Measurements from ENCODE around the gene GPR151.

GPR151 gene

DNA sequence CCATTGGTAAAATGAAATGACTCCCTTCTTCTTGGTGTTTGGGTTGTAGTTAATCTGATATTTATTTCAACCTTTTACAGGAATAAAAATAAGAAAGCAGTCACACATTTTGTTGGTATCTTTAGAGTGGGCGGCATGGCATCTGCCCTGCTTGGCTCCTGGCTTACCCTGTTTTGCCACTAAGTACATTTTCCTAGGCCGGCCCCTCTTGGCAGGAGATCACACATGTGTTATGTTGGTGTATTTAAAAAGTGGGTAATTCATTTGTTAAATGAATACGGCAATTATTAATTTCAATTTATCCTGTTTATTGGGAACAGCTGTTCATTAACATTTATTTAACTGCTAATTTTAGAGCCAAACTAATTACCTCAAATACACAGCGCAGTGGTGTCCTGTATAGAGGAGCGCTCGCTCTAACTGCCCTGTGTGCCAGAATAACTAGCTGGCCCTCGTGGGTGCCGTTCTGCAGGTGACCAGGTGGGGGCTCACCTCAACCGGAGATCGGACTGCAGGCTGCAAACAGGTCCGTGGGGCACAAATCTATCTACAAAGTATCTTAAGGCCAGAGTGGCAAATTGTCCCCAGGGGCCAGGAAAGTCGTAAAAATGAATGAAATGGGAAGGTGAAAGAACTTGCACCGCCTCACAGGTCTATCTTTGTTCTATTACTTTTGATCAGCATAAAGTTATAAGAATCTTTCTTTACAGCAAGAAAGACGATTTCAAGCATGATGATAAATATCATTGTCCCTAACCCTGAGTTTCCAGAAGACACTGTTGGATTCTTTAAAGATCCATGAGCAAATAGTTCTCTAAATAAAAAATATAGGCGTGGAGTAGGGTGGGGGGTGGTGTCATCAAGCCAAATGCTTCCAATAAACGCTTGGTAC is 26.2 kb upstream of the GPR151 start (continued):
- TF ChIP-seq KLF8 (tag by site-specific recombination; IDR thresholded peaks at IDR 0.05) (no peak), EGR2 (tag by site-specific recombination; IDR thresholded peaks at IDR 0.05; ENCODE audit: low read depth) (no peak), ZNF335 (tag by site-specific recombination; conservative IDR thresholded peaks at IDR 0.05) (no peak), SALL2 (tag by site-specific recombination; IDR thresholded peaks at IDR 0.05; ENCODE audit: borderline replicate concordance) (no peak), ZNF354C (tag by site-specific recombination; IDR thresholded peaks at IDR 0.05; ENCODE audit: borderline replicate concordance, low read depth) (no peak), ZNF585B (tag by site-specific recombination; IDR thresholded peaks at IDR 0.05) (no peak), ZFP69B (tag by site-specific recombination; IDR thresholded peaks at IDR 0.05) (no peak), ZNF248 (tag by site-specific recombination; IDR thresholded peaks at IDR 0.05) (no peak), ZNF624 (tag by site-specific recombination; IDR thresholded peaks at IDR 0.05) (no peak)
- TF ChIP-seq, protein P1, sequence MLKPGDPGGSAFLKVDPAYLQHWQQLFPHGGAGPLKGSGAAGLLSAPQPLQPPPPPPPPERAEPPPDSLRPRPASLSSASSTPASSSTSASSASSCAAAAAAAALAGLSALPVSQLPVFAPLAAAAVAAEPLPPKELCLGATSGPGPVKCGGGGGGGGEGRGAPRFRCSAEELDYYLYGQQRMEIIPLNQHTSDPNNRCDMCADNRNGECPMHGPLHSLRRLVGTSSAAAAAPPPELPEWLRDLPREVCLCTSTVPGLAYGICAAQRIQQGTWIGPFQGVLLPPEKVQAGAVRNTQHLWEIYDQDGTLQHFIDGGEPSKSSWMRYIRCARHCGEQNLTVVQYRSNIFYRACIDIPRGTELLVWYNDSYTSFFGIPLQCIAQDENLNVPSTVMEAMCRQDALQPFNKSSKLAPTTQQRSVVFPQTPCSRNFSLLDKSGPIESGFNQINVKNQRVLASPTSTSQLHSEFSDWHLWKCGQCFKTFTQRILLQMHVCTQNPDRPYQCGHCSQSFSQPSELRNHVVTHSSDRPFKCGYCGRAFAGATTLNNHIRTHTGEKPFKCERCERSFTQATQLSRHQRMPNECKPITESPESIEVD (tag by site-specific recombination; IDR thresholded peaks at IDR 0.05), result no peak
- TF ChIP-seq, protein P2, sequence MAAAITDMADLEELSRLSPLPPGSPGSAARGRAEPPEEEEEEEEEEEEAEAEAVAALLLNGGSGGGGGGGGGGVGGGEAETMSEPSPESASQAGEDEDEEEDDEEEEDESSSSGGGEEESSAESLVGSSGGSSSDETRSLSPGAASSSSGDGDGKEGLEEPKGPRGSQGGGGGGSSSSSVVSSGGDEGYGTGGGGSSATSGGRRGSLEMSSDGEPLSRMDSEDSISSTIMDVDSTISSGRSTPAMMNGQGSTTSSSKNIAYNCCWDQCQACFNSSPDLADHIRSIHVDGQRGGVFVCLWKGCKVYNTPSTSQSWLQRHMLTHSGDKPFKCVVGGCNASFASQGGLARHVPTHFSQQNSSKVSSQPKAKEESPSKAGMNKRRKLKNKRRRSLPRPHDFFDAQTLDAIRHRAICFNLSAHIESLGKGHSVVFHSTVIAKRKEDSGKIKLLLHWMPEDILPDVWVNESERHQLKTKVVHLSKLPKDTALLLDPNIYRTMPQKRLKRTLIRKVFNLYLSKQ (tag by site-specific recombination; IDR thresholded peaks at IDR 0.05; ENCODE audit: borderline replicate concordance), result no peak

DNA sequence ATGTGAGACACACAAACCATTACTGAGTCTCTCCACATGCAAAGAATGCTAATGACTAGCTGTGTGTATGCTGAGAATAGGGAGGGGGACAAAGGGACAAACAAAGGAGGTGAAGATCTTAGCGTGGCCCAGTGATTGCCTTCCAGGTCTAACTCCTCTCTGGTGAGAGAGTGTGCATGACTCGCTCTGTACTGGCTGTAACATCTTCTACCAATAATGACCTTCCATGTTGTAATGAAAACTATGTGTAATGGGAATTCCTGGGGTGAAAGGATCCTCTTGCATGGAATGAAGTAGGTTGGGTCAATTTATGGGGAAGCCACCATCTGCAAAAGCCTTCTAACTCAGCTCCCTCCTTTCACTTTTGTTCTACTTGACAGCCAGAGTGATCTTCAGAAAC is 24.4 kb upstream of the GPR151 start:
- H3K4me3 ChIP-seq (ENCODE audit: low read depth, low read length), result no peak overlapping the region
- no peak overlapping the region for H3K27ac ChIP-seq (ENCODE audit: extremely low read depth, low read depth, low read length)
- CTCF ChIA-PET, result interaction anchor here (0.6 to 6.6 kb wide), 5 partner anchors 9 to 868 kb away, joined by 3 to 115 read pairs (median 5); no protein-coding TSS in a partner anchor
- H3K4me1 ChIP-seq (ENCODE audit: control insufficient read depth, insufficient read depth, low read length), result no peaks in the 10 kb centered on the region
- POLR2A ChIA-PET, result no interaction called here
- no peaks in the 10 kb centered on the region for H3K36me3 ChIP-seq (ENCODE audit: control insufficient read depth in 2 of 2, insufficient read depth in 1 of 2, low read length in 2 of 2)
- TF ChIP-seq ZNF658 (tag by site-specific recombination; IDR thresholded peaks at IDR 0.05) (no peak), GLIS1 (tag by site-specific recombination; IDR thresholded peaks at IDR 0.05) (no peak), SP3 (tag by site-specific recombination; IDR thresholded peaks at IDR 0.05) (no peak), SALL2 (tag by site-specific recombination; IDR thresholded peaks at IDR 0.05; ENCODE audit: borderline replicate concordance) (no peak), ZNF266 (tag by site-specific recombination; IDR thresholded peaks at IDR 0.05; ENCODE audit: low read depth) (no peak), ZNF830 (tag by site-specific recombination; IDR thresholded peaks at IDR 0.05; ENCODE audit: low read depth) (no peak), ZNF501 (tag by site-specific recombination; IDR thresholded peaks at IDR 0.05) (no peak), ZNF138 (tag by site-specific recombination; IDR thresholded peaks at IDR 0.05; ENCODE audit: borderline replicate concordance) (no peak), ZNF510 (tag by site-specific recombination; IDR thresholded peaks at IDR 0.05; ENCODE audit: insufficient replicate concordance) (no peak), ZNF426 (tag by site-specific recombination; IDR thresholded peaks at IDR 0.05) (no peak)
- H3K9me3 ChIP-seq (ENCODE audit: control insufficient read depth, insufficient read depth, low read depth, low read length), result no peaks in the 10 kb centered on the region

DNA sequence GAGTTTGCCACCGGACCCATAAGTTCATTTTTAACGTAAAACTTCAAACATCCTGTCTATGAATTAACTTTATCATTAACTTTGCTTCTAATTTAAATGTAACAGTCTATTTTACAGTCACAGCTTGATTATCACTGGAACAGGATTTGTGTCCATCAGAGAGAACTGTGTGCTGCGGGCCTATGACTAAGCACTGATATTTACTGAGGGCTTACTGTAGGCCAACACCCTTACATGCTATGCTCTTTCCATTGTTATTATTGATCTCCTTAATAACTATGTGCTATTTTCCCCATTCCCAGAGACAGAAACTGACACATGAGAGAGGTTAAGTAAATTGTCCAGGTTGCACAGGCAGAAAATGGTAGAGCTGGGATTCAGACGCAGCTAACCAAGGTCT is 24.0 kb upstream of the GPR151 start:
- ChIA-PET POLR2A (no interaction called here), CTCF (interaction anchor here (0.6 to 6.6 kb wide), 3 partner anchors 9 to 869 kb away, joined by 3 to 115 read pairs (median 5); no protein-coding TSS in a partner anchor)
- TF ChIP-seq, protein P3, sequence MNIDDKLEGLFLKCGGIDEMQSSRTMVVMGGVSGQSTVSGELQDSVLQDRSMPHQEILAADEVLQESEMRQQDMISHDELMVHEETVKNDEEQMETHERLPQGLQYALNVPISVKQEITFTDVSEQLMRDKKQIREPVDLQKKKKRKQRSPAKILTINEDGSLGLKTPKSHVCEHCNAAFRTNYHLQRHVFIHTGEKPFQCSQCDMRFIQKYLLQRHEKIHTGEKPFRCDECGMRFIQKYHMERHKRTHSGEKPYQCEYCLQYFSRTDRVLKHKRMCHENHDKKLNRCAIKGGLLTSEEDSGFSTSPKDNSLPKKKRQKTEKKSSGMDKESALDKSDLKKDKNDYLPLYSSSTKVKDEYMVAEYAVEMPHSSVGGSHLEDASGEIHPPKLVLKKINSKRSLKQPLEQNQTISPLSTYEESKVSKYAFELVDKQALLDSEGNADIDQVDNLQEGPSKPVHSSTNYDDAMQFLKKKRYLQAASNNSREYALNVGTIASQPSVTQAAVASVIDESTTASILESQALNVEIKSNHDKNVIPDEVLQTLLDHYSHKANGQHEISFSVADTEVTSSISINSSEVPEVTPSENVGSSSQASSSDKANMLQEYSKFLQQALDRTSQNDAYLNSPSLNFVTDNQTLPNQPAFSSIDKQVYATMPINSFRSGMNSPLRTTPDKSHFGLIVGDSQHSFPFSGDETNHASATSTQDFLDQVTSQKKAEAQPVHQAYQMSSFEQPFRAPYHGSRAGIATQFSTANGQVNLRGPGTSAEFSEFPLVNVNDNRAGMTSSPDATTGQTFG (tag by site-specific recombination; IDR thresholded peaks at IDR 0.05; ENCODE audit: borderline replicate concordance), result no peak
- no peak for TF ChIP-seq ZNF544 (tag by site-specific recombination; IDR thresholded peaks at IDR 0.05)
- TF ChIP-seq, protein P4, sequence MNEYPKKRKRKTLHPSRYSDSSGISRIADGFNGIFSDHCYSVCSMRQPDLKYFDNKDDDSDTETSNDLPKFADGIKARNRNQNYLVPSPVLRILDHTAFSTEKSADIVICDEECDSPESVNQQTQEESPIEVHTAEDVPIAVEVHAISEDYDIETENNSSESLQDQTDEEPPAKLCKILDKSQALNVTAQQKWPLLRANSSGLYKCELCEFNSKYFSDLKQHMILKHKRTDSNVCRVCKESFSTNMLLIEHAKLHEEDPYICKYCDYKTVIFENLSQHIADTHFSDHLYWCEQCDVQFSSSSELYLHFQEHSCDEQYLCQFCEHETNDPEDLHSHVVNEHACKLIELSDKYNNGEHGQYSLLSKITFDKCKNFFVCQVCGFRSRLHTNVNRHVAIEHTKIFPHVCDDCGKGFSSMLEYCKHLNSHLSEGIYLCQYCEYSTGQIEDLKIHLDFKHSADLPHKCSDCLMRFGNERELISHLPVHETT (tag by site-specific recombination; IDR thresholded peaks at IDR 0.05), result no peak
- no peak for TF ChIP-seq ZNF112 (tag by site-specific recombination; IDR thresholded peaks at IDR 0.05)
- TF ChIP-seq KLF16 (tag by site-specific recombination; IDR thresholded peaks at IDR 0.05), result no peak

More for the DNA sequence above, 24.0 kb upstream of the GPR151 start:
- Histone ChIP-seq H3K27ac (ENCODE audit: extremely low read depth, low read depth, low read length) (no peak overlapping the region), H3K9me3 (ENCODE audit: control insufficient read depth, insufficient read depth, low read depth, low read length) (no peaks in the 10 kb centered on the region), H3K4me1 (ENCODE audit: control insufficient read depth, insufficient read depth, low read length) (no peaks in the 10 kb centered on the region), H3K36me3 (ENCODE audit: control insufficient read depth in 2 of 2, insufficient read depth in 1 of 2, low read length in 2 of 2) (no peaks in the 10 kb centered on the region), H3K4me3 (ENCODE audit: low read depth, low read length) (no peak overlapping the region)
